MM.1S (cell line): ENCODE data around the gene ZC2HC1B.

ENCODE experiments used
- CTCF ChIP-seq: fragments of 300-600 bp; sonication (generic); IDR thresholded peaks from 2 replicates; pipeline ENCODE4 v1.5.1; 2016; ENCODE audit warnings: antibody characterized with exemption, low read length, mixed read lengths
- EZH2phosphoT487 ChIP-seq: fragments of 300-600 bp; sonication (generic); IDR thresholded peaks from 2 replicates; pipeline ENCODE4 v1.6.1; 2018; ENCODE audit warnings: antibody characterized with exemption, low read length

DNA sequence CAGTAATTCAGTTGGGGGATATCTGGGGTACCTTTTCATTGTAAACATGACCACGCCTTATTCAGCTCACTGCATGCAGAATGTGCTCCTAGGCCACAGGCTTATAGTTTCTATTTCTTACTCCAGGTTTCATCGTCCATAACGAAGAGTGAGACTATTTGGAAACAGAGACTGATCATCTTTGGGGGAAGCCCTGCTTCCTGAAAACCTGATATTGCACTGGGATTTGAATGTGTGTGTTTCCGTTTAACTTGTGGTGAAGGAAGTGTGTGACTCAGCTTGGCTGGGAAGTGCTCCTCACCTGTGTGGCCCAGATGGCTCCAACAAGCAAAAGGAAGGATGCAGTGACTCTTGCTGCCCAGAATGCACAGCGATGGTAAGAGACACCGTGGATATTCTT is 40.7 kb upstream of the ZC2HC1B start:
- no peak for TF ChIP-seq CTCF
- TF ChIP-seq EZH2phosphoT487: no peak
